ENCODE results near the gene ENGASE.

The ENGASE gene

DNA sequence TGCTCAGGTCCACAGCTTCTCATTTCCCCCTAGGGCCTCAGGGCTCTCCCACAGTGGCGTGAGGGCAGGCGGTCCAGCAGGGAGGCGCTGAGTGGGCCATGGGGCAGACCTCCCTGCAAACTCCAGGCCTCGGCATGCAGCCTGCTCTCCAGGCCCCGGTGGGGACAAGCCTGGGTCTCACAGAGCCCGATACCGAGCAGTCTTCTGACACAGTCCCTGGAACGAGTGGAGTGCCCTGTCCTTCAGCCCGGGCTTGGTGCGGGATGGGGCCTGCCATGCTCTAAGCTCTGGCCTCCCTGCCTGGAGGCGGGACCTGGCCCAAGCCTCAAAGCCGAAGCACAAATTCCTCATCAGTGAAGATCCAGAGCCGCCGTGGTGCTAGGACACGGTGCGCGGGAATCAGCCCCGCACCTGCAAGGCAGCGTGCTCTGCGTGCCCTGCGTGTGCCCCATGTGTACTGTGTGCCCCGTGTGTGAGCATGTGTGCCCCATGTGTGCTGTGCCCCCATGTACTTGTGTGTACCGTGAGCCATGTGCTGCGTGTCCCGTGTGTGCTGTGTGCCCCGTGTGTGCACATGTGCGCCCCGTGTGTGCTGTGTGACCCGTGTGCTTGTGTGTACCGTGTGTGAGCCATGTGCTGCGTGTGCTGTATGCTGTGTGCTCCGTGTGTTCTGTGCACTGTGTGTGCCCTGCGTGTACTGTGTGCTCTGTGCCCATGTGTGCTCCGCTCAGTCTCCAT lies 56.1 kb downstream of the ENGASE start:
- Mint-ChIP-seq H3K4me1 (ENCODE audit: low read depth) (no peaks in the 10 kb centered on the region), H3K27me3 (peaks cover 30% of the 10 kb centered on the region), H3K36me3 (ENCODE audit: low read depth) (no peaks in the 10 kb centered on the region), H3K27ac (no peak overlapping the region), H3K4me3 (no peak overlapping the region), H3K9me3 (no peaks in the 10 kb centered on the region)
- DNase-seq, result no peak

DNA sequence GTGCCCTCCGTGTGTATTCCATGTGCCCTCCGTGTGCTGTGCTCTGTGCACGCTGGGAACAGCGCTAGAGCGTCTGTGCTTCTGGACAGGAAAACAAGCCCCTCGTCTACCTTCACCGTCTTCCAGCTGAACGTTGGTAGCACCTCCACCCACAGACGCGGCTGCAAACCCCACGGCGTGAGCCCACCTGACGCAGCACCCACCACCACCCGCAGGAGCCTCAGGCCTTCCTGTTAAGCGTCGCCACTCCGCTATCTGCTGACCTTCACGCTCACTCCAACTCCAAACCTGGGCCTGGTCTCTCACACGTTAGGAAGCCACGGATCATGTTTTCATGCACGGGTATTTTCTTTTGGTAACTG lies 56.6 kb downstream of the ENGASE start:
- H3K9me3 Mint-ChIP-seq, result no peaks in the 10 kb centered on the region
- H3K36me3 Mint-ChIP-seq (ENCODE audit: low read depth), result no peaks in the 10 kb centered on the region
- H3K27me3 Mint-ChIP-seq, result peaks cover 27% of the 10 kb centered on the region
- no peak overlapping the region for H3K27ac Mint-ChIP-seq
- DNase-seq, result no peak
- H3K4me1 Mint-ChIP-seq (ENCODE audit: low read depth), result no peaks in the 10 kb centered on the region
- no peak overlapping the region for H3K4me3 Mint-ChIP-seq

DNA sequence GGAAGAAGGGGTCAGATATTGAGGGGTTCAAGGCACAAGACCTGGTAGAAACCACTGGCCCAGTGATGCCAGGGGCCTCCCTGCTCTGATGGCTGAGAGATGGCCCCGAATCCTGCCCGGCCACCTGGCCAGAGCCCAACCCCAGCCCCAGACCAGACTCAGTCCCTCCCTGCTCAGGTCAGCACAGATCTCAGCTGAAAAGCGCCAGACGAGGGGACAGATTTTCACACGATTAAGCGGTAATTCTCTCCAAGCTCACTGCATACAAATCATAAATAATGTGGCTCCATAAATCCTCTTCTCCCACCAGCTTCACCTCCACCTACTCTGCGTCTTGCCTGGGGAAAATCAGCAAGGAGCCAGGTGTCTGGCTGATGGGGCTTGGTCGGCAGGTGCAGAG lies 57.1 kb downstream of the ENGASE start:
- no peaks in the 10 kb centered on the region for H3K4me1 Mint-ChIP-seq (ENCODE audit: low read depth)
- peaks cover 23% of the 10 kb centered on the region for H3K27me3 Mint-ChIP-seq
- DNase-seq, result no peak
- H3K4me3 Mint-ChIP-seq, result no peak overlapping the region
- no peak overlapping the region for H3K27ac Mint-ChIP-seq
- no peaks in the 10 kb centered on the region for H3K9me3 Mint-ChIP-seq
- no peaks in the 10 kb centered on the region for H3K36me3 Mint-ChIP-seq (ENCODE audit: low read depth)

DNA sequence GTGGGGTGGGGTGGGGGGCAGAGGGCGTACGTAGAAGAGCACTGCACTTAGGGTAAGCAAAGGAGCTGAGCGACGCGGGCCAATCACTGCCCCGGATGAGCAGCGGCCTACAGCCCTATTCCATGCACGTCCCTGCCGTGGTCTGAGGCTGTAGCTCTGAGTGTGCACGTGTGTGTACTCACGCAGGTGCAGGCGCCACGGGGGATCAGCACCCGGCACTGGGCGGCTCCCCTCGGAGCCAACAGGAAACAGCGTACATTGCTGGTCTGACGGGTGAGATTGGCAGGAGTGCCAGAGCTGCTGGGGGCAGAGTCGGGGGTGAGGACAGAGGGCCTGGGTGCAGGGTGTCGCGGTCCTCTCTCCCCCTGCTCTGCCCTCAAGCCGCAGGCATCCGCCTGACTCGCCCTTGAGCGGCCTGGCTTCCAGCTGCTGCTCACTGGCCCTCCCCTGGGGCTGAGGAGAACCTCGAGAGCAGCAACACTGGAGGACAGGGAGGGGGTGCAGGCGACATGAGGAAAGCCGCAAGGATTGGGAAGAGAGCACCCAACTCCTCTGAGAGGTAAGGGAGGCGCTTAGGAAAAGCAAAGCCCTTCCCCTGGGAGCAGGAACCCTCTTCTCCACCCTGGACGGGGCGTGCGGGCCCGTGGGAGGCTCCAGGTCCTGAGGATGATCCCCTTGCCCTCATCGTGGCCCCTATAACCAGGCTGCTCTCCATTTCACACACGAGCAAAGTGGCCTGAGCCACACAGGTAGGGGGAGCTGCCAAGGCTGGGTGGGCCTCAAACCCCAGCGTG lies 57.8 kb downstream of the ENGASE start:
- Mint-ChIP-seq H3K27me3 (peaks cover 23% of the 10 kb centered on the region), H3K9me3 (no peaks in the 10 kb centered on the region), H3K36me3 (ENCODE audit: low read depth) (no peaks in the 10 kb centered on the region), H3K4me1 (ENCODE audit: low read depth) (no peaks in the 10 kb centered on the region), H3K27ac (no peak overlapping the region), H3K4me3 (no peak overlapping the region)
- no peak for DNase-seq

DNA sequence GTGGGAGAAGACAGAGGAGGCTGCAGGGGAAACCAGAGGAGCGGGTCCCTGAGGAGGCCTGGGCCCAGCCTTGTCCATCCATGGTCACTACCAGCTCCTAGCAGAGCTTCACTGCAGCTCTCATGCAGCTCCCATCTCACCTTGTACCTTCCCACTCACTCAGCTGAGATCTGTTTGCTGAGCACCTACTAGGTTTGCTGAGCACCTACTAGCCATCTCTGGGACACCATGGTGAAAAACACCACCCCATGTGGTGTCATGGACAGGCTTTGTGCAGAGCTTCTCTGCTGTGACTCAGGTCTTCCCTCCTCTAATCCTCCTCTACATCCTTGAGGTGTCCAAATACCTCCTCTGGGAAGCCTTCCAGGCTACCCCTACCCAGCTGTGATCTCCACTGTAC lies 58.6 kb downstream of the ENGASE start:
- peaks cover 28% of the 10 kb centered on the region for H3K27me3 Mint-ChIP-seq

DNA sequence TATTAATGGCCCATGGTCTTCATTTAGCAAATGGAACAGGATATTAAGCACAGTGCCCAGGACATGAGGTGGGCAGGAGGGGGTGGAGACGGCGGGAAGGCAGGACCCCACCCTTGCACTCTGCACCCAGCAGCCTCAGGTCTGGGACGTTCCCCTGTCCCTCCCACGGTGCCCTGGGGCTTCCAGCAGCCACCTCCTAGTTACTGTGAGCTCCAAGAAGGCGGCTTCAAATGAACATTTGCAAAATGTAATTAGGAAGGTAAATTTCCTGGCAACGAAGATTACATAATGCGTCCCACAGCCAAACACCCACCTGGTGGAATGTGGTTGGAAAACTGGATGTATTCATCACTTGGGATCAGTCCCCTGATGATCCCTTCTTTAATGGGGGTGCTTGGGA lies 59.4 kb downstream of the ENGASE start:
- DNase-seq, result no peak
- Mint-ChIP-seq H3K36me3 (ENCODE audit: low read depth) (no peaks in the 10 kb centered on the region), H3K4me3 (no peak overlapping the region), H3K27ac (no peak overlapping the region), H3K4me1 (ENCODE audit: low read depth) (no peaks in the 10 kb centered on the region), H3K9me3 (peaks cover 3% of the 10 kb centered on the region), H3K27me3 (peaks cover 30% of the 10 kb centered on the region)

More for the DNA sequence above, 58.6 kb downstream of the ENGASE start:
- no peaks in the 10 kb centered on the region for H3K4me1 Mint-ChIP-seq (ENCODE audit: low read depth)
- H3K9me3 Mint-ChIP-seq, result peaks cover 1% of the 10 kb centered on the region
- DNase-seq, result no peak
- H3K27ac Mint-ChIP-seq, result no peak overlapping the region
- no peak overlapping the region for H3K4me3 Mint-ChIP-seq
- no peaks in the 10 kb centered on the region for H3K36me3 Mint-ChIP-seq (ENCODE audit: low read depth)

DNA sequence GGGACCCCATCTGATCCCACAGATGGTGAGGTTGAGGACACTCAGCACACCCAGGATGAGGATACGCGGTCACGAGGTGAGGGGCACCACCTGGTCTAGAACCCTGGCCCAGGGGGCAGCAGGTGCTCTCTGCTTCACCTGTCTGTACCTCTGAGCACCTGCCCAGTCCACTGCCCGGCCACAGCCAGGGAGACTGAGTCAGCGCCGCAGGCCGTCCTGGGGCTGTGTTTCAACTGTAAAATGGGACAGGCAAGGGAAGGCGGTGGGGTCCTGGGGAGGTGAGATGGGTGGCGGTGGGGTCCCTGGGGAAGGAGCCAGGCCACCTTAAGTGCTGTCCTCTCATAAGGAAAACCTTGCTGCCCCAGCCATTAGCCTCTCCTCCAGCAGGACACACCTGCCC lies 60.4 kb downstream of the ENGASE start:
- Mint-ChIP-seq H3K27me3 (peaks cover 30% of the 10 kb centered on the region), H3K9me3 (peaks cover 3% of the 10 kb centered on the region), H3K4me1 (ENCODE audit: low read depth) (no peaks in the 10 kb centered on the region), H3K27ac (no peak overlapping the region), H3K4me3 (no peak overlapping the region), H3K36me3 (ENCODE audit: low read depth) (no peaks in the 10 kb centered on the region)
- DNase-seq, result no peak

DNA sequence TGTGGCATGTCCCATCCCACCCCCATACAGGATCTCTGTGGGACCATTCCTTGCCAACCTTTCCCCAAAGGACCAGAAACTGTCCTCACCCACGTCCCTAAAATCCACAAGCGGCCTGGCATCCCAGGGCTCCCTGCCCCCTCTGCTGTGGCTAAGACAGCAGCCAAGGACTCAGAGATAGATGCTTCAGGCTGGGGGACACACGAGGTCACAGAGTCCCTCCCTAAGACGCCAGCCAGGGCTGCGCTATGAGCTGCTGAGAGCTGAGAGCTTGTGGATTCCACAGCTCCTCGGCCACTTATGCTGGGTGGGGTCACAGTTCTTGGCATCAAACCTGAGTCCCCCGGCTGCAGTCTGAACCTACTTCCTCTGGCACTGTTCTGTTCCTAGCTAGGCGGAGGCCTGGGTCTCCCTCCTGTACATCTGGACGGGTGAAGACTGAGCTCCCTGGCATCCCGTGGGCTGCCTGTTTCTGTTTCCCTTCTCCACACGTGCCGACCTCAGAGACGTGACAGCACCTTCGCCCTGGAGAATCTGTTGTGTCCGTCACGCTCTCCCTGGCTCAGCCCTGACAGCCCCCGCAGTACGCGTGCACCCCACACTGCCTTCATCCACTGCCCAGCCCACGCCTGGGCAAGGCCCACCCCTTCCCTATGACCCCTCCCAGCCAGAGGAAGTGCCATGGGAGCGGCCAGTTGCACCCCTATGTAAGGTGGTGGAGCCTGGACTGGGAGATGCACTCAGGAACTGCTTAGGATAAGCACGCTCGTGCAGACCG lies 61.2 kb downstream of the ENGASE start:
- H3K4me1 Mint-ChIP-seq (ENCODE audit: low read depth), result no peaks in the 10 kb centered on the region
- no peaks in the 10 kb centered on the region for H3K36me3 Mint-ChIP-seq (ENCODE audit: low read depth)
- H3K4me3 Mint-ChIP-seq, result no peak overlapping the region
- H3K27ac Mint-ChIP-seq, result no peak overlapping the region
- peaks cover 30% of the 10 kb centered on the region for H3K27me3 Mint-ChIP-seq
- no peak for DNase-seq
- peaks cover 3% of the 10 kb centered on the region for H3K9me3 Mint-ChIP-seq
